Muscle layer of duodenum (tissue), 2 donors: ENCODE data around the gene TOP1.

Experiments used
- H3K27ac ChIP-seq: one replicate; pipeline ENCODE4 v1.7.0; 2013; ENCODE audit warnings: mild to moderate bottlenecking, low read length
- H3K27me3 ChIP-seq: one replicate; pipeline ENCODE4 v1.7.0; 2013; ENCODE audit warnings: low read depth, mild to moderate bottlenecking, control low read depth, low read length
- H3K36me3 ChIP-seq, 2 donors: one replicate each; pipeline ENCODE4 v1.7.0; 2013; ENCODE audit warnings: low read length in 2 of 2, control low read depth in 1 of 2, mild to moderate bottlenecking in 1 of 2; ENCODE audit not compliant: insufficient read depth in 2 of 2, control insufficient read depth in 1 of 2
- H3K4me1 ChIP-seq, 2 donors: one replicate each; pipeline ENCODE4 v1.7.0; 2013; ENCODE audit warnings: low read length in 2 of 2, mild to moderate bottlenecking in 2 of 2, control low read depth in 1 of 2, moderate library complexity in 1 of 2; ENCODE audit not compliant: insufficient read depth in 2 of 2, control insufficient read depth in 1 of 2
- H3K4me3 ChIP-seq, 2 donors: one replicate each; pipeline ENCODE4 v1.7.0; 2013; ENCODE audit warnings: low read length in 2 of 2, low read depth in 1 of 2, mild to moderate bottlenecking in 1 of 2
- H3K9me3 ChIP-seq, 2 donors: one replicate each; pipeline ENCODE4 v1.7.0; 2013; ENCODE audit warnings: low read length in 2 of 2, control low read depth in 1 of 2, mild to moderate bottlenecking in 1 of 2; ENCODE audit not compliant: control insufficient read depth in 1 of 2
- donor health status: healthy.

TOP1 gene

GRCh38 chr20:41023549-41023948, 5.1 kb upstream of the TOP1 start:
- Histone ChIP-seq H3K27ac (no peak overlapping the region), H3K4me3 (no peak overlapping the region), H3K9me3 (no peaks in the 10 kb centered on the region), H3K36me3 (no peaks in the 10 kb centered on the region), H3K27me3 (no peaks in the 10 kb centered on the region), H3K4me1 (peaks cover 0 to 4% of the 10 kb centered on the region in 2 donors)

GRCh38 chr20:41027366-41027765, 1.3 kb upstream of the TOP1 start:
- H3K27ac ChIP-seq = no peak overlapping the region

DNA sequence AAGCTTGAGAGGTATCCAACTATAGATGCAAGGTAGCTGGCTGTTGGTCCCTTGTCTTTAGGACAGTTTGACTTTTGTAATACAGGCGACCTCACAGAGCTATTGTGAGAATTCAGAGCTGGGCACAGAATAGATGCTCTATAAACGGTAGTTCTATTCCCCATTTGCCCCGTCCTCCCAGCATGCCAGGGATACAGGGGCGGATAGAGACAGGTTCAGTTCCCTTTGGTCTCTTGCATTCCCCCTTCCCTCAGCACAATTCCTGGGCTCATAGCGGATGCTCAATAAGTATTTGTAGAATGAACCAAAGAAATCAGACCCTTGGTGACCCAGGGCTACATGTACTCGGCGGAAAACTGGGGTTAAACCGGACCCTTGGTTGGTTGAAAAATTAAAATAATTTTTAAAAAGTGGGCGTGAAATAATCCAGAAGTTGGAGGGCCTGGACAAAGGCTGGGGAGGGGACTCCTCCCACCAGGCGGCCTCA, 707 bp upstream of the TOP1 start:
- H3K4me1 ChIP-seq = peaks cover 23 to 28% of the 10 kb centered on the region in 2 donors
- H3K27me3 ChIP-seq = no peaks in the 10 kb centered on the region
- peak overlapping the region; percentile 45 to 88 for H3K4me3 ChIP-seq
- no peaks in the 10 kb centered on the region for H3K9me3 ChIP-seq
- H3K36me3 ChIP-seq = no peaks in the 10 kb centered on the region
- H3K27ac ChIP-seq = no peak overlapping the region

More at GRCh38 chr20:41027366-41027765, 1.3 kb upstream of the TOP1 start:
- no peaks in the 10 kb centered on the region for H3K36me3 ChIP-seq
- H3K9me3 ChIP-seq = no peaks in the 10 kb centered on the region
- peaks cover 18 to 23% of the 10 kb centered on the region in 2 donors for H3K4me1 ChIP-seq
- H3K4me3 ChIP-seq = no peak overlapping the region
- no peaks in the 10 kb centered on the region for H3K27me3 ChIP-seq

DNA sequence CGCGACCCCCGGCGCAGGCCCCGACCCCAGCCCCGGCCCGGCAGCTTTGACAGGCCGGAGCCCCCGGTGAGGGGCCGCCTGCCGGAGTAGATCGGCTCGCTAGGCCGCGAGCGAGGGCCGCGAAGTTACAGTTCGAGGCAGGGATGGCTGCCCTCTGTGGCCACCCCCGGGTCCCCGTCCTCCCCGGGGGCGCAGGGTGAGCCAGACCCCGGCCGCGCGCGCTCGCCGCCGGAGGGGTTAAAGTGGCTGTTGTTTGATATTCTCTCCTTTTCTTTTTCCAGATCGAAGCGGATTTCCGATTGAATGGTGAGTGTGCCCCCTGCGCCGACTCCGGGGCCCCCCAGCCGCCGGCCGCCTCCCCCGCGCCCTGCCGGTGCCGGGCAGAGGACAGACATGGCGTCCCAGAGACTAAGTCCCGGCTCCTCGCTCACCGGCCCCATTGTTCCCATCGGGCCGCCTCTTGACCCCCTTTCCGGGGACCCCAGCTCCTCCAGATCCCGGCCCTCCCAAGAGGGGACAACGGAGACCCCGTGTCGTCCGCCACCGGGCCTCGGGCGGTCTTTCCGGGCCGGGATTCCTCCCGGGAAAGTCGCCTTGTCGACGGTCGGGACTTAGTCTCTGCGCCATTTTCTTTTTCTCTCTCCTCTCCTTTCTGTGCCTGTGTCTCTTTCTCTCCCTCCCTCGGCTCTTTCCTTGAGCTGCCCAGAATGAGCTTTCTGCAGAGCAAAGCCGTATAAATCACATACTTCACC, 704 bp downstream of the TOP1 start:
- H3K27me3 ChIP-seq = no peaks in the 10 kb centered on the region
- H3K27ac ChIP-seq = peak overlapping the region; percentile 96
- H3K4me1 ChIP-seq = peaks cover 38 to 39% of the 10 kb centered on the region in 2 donors
- H3K4me3 ChIP-seq = peak overlapping the region; percentile 88
- no peaks in the 10 kb centered on the region for H3K9me3 ChIP-seq
- H3K36me3 ChIP-seq = no peaks in the 10 kb centered on the region

- H3K4me1 ChIP-seq = peaks cover 39 to 43% of the 10 kb centered on the region in 2 donors
- peak overlapping the region; percentile 96 for H3K27ac ChIP-seq
- peak overlapping the region; percentile 88 for H3K4me3 ChIP-seq
These were observed 1.4 kb downstream of the TOP1 start for GRCh38 chr20:41030061-41030460.

DNA sequence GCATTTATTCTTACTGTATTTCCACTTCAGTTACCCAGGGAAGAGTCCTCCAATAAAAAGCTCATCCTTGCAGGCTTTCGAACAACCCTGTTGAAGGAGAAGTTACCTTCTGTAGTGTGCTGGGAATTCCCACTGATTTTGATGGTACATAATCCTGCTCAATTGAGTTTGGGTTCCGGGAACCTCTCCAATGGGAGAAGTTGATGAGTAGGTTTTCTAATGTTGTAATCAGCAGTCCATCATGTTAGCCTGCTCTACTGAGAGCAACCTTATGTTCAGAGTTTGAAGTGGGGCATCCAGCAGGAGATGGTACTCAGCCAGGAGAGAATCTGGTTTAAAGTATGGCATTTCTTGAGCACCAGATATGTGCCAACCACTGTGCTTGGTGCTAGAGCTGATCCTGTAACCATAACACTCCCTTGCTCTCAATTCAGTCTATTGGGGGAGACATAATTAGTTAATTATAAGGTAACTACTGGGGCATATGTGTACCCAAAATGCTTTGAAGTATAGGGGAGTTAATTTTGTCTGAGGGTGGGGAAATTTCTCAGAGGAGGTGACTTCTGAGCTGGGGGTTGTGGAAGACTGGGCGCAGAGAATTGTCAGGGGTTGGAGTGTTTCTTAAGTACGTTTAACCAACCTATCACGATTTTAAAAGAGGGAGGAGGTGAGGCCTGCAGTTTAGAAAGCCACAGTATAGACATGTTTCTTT, 2.1 kb downstream of the TOP1 start:
- no peaks in the 10 kb centered on the region for H3K36me3 ChIP-seq
- peaks cover 39 to 48% of the 10 kb centered on the region in 2 donors for H3K4me1 ChIP-seq
- peak overlapping the region; percentile 88 for H3K4me3 ChIP-seq
- H3K27me3 ChIP-seq = no peaks in the 10 kb centered on the region
- H3K27ac ChIP-seq = peak overlapping the region; percentile 96
- no peaks in the 10 kb centered on the region for H3K9me3 ChIP-seq

More at GRCh38 chr20:41030061-41030460, 1.4 kb downstream of the TOP1 start:
- Histone ChIP-seq H3K9me3 (no peaks in the 10 kb centered on the region), H3K27me3 (no peaks in the 10 kb centered on the region), H3K36me3 (no peaks in the 10 kb centered on the region)

GRCh38 chr20:41031243-41031619, 2.6 kb downstream of the TOP1 start:
- peak overlapping the region; percentile 88 for H3K4me3 ChIP-seq
- H3K4me1 ChIP-seq = peaks cover 39 to 53% of the 10 kb centered on the region in 2 donors
- no peaks in the 10 kb centered on the region for H3K27me3 ChIP-seq
- H3K27ac ChIP-seq = peak overlapping the region; percentile 40
- no peaks in the 10 kb centered on the region for H3K36me3 ChIP-seq
- H3K9me3 ChIP-seq = no peaks in the 10 kb centered on the region

GRCh38 chr20:41032271-41032670, 3.6 kb downstream of the TOP1 start:
- no peaks in the 10 kb centered on the region for H3K36me3 ChIP-seq
- no peak overlapping the region for H3K27ac ChIP-seq
- no peaks in the 10 kb centered on the region for H3K9me3 ChIP-seq
- H3K27me3 ChIP-seq = no peaks in the 10 kb centered on the region
- peaks cover 39 to 57% of the 10 kb centered on the region in 2 donors for H3K4me1 ChIP-seq
- H3K4me3 ChIP-seq = peak overlapping the region; percentile 88

DNA sequence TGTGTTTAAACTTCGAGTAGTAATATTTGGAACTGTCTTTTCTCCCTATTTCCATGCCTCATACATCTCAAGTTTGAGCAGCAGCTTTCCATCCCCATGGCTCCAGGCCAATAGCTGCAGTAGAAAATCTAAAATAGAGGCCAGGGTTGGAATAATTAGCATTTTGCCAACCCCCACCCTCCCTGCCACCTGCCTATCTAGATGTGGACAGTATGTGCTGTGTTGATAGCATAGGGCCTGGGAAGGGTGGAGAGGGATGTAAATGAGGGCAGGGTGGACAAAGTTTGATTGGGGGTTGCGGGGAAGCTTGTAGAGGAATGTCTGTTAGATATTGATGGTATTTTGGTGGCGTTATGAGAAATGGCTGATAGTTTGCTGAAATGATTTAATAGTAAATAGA, 5.6 kb downstream of the TOP1 start:
- H3K27ac ChIP-seq = no peak overlapping the region
- no peaks in the 10 kb centered on the region for H3K9me3 ChIP-seq
- peak overlapping the region in 1 of 2 donors; percentile 7 for H3K4me3 ChIP-seq
- H3K4me1 ChIP-seq = peaks cover 35 to 57% of the 10 kb centered on the region in 2 donors
- H3K27me3 ChIP-seq = no peaks in the 10 kb centered on the region
- H3K36me3 ChIP-seq = no peaks in the 10 kb centered on the region

DNA sequence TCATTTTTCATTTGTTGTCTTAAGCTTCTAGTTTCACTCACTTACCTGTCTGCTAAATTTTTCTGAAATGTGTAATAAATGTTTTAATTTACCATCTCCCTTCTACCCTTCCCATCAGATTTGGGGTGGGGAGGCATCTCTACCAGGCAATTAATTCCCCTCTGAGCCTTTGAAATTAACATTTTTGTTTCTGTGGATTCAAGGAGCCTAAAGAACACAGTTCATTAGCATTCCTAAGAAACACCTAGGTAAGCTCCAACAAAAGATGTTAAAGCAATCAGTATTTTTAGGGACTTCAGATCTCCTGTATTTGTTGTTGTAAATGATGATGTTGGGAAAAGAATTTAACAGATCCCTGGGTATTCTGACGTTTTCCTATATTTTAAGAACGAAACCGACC, 6.6 kb downstream of the TOP1 start:
- H3K4me3 ChIP-seq = no peak overlapping the region
- H3K27me3 ChIP-seq = no peaks in the 10 kb centered on the region
- H3K27ac ChIP-seq = no peak overlapping the region
- no peaks in the 10 kb centered on the region for H3K36me3 ChIP-seq
- peaks cover 40 to 57% of the 10 kb centered on the region in 2 donors for H3K4me1 ChIP-seq
- no peaks in the 10 kb centered on the region for H3K9me3 ChIP-seq

GRCh38 chr20:41037179-41037578, 8.6 kb downstream of the TOP1 start:
- Histone ChIP-seq H3K36me3 (no peaks in the 10 kb centered on the region), H3K27ac (no peak overlapping the region), H3K4me3 (no peak overlapping the region), H3K4me1 (peaks cover 22 to 52% of the 10 kb centered on the region in 2 donors), H3K9me3 (no peaks in the 10 kb centered on the region), H3K27me3 (no peaks in the 10 kb centered on the region)
